Stimulated activated CD4-positive, alpha-beta T cell treated with anti-CD3 and anti-CD28 coated beads, Interleukin-12 subunit alpha, Interleukin-12 subunit beta, amount 100 ng/mL, for 4 hours (primary cell): ENCODE data around the gene MYLK.

ENCODE experiments used
- DNase-seq: peaks from one replicate; pipeline ENCODE4 v3.0.0-alpha.2; 2020

Gene MYLK

GRCh38 chr3:123817413-123817812, 66.7 kb downstream of the MYLK start:
- DNase-seq: no peak

- no peak for DNase-seq
Observed at GRCh38 chr3:123816673-123817207, 67.4 kb downstream of the MYLK start.

DNA sequence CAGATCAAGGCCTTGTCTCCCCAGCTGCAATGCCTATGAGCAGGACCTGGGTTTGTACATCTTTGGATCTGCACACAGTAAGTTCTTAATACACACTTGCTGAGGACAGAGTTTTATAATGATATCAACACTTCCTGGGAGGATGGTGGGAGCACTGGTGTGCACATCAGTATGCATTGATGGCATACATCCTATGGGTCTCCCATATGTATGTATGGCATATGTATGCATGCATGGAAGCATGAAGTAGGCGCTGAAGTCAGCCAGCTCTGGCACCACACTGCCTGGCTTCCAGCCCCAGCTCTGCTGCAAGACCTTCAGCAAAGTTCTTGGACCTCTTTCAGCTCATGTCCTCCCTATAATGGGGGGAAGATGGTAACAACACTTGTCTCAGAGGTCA, 68.2 kb downstream of the MYLK start:
- DNase-seq: no peak

- DNase-seq: no peak
Observed at GRCh38 chr3:123813876-123814275, 70.3 kb downstream of the MYLK start.

GRCh38 chr3:123809597-123809996, 74.5 kb downstream of the MYLK start:
- DNase-seq: no peak

- no peak for DNase-seq
Observed at GRCh38 chr3:123808812-123809211, 75.3 kb downstream of the MYLK start.

- no peak for DNase-seq
Observed at GRCh38 chr3:123807820-123808219, 76.3 kb downstream of the MYLK start.

- no peak for DNase-seq
Observed at GRCh38 chr3:123805504-123805903, 78.6 kb downstream of the MYLK start.

GRCh38 chr3:123805101-123805500, 79.0 kb downstream of the MYLK start:
- DNase-seq: no peak

DNA sequence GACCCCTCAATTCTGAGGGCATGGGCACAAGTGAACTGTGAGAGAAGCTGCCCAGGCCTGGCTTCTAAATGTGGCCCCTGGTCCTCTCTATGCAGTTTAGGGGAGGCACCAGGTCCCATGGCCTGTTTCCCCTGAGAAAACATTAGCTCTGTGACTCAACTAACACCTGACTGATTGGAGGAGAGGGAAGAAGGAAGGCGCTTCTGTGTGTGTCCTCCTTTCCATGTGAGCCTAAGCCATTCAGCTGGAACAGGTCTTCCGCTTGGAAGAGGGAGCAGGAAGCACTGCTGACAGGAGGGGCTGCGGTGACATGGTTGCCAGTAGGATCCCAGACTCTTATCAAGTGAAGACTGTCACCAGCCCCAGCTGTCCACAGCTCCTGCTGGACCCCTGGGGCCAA, 79.5 kb downstream of the MYLK start:
- DNase-seq: no peak

- no peak for DNase-seq
Observed at GRCh38 chr3:123803521-123803920, 80.6 kb downstream of the MYLK start.

GRCh38 chr3:123802007-123802625, 82.0 kb downstream of the MYLK start:
- no peak for DNase-seq

GRCh38 chr3:123801474-123801873, 82.7 kb downstream of the MYLK start:
- no peak for DNase-seq

GRCh38 chr3:123800362-123800682, 83.8 kb downstream of the MYLK start:
- no peak for DNase-seq

DNA sequence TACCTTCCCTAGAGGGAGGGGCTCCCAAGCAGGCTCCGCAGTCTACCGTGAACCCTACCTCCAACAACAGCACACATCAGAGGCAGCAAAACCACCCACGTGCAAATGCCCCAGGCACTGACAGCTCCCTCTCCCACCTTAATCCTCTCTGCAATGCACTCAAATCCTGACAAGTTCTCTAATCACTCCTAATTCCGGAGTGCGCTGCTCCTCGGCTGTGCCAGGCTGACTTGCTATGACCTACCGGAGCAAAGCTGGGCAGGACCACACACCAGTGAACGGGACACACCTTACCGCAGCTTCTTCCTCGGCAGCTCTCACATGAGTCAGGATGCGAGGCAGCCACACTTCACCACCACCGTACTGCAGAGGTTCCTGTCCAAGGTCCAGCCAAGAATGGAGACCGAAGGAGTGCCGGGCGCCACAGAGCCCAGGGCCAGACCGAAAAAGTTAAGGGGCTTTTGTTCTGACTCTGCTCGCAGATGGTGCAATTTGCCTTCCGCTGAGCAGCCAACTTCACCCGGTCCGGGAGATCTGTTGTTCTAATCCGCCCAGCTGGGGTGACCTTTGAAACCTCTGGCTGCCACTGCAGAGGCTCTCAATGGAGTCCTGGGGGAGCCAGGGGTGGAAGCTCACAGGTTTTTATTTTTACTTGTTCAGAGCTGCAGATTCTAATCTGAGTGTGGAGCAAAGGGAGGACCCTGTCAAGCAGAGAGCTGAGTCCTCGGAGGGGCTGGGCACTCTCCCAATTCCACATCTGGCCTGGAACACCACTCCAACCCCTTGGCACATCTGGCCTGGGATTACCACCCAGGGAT, 84.4 kb downstream of the MYLK start:
- no peak for DNase-seq

DNA sequence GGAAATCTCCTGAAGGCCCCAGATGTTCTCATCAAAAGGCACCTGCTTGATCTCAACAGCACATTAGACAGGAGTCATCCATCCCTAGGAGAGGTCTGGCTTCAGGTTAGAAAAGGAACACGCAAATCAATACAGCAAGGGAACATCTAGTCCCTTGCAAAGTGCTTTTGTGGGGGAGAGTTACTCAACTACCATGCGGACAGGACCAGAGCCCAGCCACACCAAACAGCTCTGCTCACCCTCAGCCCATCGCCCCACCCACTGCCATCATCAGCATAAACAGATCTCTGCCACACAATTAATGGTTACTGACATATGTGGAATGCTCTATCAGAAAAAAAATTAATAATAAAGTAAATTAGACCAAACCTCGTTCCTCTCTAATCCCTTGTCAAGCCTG, 85.6 kb downstream of the MYLK start:
- no peak for DNase-seq

GRCh38 chr3:123795471-123796251, 88.5 kb downstream of the MYLK start:
- DNase-seq: no peak

- DNase-seq: no peak
Observed at GRCh38 chr3:123793425-123793824, 90.7 kb downstream of the MYLK start.

DNA sequence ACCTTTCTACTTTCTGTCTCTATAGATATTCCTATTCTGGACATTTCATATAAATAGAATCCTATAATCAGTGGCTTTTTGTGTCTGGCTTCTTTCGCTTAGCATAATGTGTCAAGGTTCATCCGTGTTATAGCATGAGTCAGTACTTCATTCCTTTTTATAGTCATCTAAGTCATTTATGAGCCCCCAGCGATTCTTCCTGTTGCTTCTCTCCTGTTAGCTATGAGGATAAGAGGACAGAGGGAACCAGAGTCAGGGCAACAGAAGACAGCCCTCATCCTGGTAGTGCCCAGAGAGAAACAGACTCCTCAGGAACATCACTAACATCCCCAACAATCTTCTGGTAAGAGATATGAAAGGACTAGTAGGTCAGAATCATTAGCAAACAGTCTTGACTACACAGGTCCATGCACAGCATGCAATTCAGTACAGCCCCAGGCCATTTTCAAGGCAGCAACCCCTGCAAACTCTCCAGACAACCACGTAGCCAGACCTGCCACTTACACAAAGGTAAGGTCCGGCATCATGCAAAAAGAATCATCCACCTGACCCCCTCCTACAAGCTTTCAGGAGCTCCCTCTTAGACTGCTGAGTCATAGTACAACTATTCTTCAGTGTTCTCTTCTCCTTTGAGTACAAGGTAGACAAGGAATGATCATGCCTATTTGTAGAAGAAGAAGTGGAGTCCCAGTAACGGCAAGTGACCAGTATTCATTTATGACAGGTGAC, 91.5 kb downstream of the MYLK start:
- no peak for DNase-seq

DNA sequence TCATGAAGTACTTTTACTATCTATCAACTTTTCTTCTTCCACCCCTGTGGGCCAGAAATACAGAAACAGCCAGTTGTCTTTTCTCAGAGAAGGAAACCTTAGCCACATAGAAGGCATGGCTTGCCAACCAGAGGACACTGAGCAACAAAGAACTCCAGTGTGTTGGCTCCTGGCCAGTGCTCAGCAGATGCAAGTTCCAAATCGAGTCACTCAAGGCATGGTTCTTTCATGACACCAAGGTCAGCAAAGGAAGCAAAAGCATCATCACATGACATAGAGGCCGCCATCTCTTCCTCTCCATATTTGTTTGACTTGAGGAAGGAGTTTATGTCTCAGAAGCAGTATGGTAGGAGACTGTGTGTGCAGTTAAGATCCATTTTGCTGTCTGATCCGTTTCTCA, 92.2 kb downstream of the MYLK start:
- DNase-seq: no peak

GRCh38 chr3:123791417-123791816, 92.7 kb downstream of the MYLK start:
- no peak for DNase-seq

DNA sequence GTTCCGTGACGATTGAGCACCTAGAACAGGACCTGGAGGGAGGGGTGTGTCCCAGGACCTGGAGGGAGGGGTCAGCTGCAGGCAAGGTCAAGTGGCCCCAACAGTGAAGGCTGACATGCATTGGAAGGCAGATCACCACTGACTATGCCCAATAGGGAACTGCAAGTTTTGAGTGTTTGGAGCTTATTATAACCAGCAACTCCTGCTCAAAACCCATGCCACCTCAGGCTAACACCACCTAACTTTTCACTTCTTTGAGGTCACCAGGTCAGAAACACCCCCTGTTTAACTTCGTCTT, 93.1 kb downstream of the MYLK start:
- DNase-seq: no peak
